Body of pancreas (tissue), 4 donors: Measurements from ENCODE around the gene CSH2.
"Not testable (repeated sequence)": the region's sequence is repeated elsewhere in the genome, so short reads cannot be mapped to it uniquely, and the experiment has no call there.

Experiments used
- POLR2A ChIP-seq, 3 donors: fragments of 450-650 bp; IDR thresholded peaks; one replicate each; pipeline ENCODE4 v1.6.1; 2016; ENCODE audit warnings: antibody characterized with exemption in 3 of 3, mild to moderate bottlenecking in 2 of 3
- TF ChIP-seq, protein P1 (sequence below), 7 experiments: fragments of 450-650 bp in 4 of 7; fragments of 200-600 bp in 3 of 7; sonication (generic) in 3 of 7; IDR thresholded peaks; one replicate each; pipeline ENCODE4 v1.5.1; 2016 to 2019; ENCODE audit warnings: antibody characterized with exemption in 7 of 7

DNA sequence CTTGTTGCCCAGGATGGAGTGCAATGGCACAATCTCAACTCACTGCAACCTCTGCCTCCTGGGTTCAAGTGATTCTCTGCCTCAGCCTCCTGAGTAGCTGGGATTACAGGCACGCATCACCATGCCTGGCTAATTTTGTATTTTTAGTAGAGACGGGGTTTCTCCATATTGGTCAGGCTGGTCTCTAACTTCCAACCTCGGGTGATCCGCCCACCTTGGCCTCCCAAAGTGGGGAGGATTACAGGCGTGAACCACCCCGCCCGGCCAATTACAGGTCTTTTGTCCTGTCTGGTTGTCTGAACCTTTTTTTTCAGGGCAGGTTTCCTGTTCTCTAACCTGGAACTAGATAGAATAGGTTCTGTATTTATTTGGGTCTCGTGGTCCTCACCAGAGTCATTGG lies 17.1 kb downstream of the CSH2 start:
- TF ChIP-seq, protein P1, sequence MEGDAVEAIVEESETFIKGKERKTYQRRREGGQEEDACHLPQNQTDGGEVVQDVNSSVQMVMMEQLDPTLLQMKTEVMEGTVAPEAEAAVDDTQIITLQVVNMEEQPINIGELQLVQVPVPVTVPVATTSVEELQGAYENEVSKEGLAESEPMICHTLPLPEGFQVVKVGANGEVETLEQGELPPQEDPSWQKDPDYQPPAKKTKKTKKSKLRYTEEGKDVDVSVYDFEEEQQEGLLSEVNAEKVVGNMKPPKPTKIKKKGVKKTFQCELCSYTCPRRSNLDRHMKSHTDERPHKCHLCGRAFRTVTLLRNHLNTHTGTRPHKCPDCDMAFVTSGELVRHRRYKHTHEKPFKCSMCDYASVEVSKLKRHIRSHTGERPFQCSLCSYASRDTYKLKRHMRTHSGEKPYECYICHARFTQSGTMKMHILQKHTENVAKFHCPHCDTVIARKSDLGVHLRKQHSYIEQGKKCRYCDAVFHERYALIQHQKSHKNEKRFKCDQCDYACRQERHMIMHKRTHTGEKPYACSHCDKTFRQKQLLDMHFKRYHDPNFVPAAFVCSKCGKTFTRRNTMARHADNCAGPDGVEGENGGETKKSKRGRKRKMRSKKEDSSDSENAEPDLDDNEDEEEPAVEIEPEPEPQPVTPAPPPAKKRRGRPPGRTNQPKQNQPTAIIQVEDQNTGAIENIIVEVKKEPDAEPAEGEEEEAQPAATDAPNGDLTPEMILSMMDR (IDR thresholded peaks at IDR 0.05) = not testable (repeated sequence)
- TF ChIP-seq POLR2A (IDR thresholded peaks at IDR 0.05) = not testable (repeated sequence)
